KG1 (cell line): ENCODE results near the gene FRMPD1.

ENCODE experiments used
- DNase-seq: peaks from one replicate; lab custom pipeline; 2025; lab: John Stamatoyannopoulos, UW

The FRMPD1 gene

DNA sequence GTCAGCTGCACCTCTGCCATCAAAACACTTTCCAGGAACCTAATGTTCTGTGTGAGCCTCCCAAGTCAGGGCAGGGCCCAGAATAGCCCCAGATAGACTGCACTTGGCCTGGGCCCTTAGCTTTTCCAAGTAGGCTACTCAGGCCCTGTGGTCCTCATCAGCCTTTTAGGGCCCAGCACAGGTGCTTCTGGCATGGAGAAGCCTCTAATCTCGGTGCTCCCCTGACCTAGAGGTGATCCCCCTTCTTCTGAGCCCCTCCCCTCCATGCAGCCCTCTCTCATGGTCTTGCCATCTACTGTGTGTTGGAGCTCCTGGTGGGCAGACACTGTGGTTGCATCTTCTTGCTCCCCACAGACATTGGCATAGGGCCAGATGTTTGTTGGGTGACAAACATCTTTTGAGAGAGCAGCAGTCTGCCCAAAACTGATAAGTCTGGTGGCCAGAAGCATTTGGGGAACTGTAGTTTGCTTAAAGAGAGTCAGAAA is 28.1 kb downstream of the FRMPD1 start:
- no peak for DNase-seq

DNA sequence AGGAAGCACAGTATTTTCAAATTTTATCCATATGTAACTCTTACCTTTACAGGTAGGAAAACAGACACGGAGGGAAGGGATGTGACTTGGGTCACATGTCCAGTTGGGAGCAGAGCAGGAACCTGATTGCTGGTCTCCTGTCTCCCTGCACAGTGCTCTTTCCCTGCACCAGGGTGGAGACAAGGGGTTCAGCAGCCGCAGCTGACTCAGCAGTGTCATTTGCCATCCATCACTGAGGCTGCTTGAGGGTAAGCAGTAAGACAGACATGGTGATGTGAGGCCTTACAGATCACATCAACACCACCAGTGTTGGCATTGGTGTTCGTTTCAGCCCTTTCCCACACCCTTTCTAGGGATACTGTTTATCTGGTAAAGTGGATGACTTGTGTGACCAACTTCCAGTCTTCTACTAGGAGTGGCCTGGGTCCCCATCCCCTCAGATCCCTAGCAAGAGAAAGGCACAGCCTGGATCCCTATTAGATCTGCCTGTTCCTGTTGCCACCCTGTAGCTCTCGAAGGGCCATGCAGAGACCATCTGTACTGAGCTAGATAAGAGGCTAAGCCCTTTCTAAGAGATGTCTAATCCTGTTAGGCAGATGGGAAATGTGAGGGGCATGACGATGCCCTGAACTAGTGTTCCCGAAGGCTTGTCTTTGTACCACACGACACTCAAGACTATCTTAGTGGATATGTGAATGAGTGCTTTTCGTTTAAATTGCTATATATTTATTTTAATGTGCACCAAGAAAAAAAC is 29.1 kb downstream of the FRMPD1 start:
- DNase-seq: no peak

DNA sequence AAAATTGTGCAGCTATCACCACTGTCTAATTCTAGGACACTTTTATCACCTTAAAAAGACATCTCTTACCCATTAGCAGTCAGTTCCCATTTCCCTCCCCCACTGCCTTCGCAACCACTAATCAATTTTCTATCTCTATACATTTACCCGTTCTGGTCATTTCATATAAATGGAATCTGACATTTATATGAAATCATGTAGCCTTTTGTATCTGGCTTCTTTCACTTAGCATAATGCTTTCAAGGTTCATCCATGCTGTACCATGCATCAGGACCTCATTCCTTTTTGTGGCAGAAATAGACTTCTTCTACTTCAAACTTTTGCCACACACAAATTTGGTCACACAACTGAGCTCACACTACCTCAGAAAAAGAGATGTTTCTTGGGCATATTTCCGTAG is 32.2 kb downstream of the FRMPD1 start:
- DNase-seq: no peak

DNA sequence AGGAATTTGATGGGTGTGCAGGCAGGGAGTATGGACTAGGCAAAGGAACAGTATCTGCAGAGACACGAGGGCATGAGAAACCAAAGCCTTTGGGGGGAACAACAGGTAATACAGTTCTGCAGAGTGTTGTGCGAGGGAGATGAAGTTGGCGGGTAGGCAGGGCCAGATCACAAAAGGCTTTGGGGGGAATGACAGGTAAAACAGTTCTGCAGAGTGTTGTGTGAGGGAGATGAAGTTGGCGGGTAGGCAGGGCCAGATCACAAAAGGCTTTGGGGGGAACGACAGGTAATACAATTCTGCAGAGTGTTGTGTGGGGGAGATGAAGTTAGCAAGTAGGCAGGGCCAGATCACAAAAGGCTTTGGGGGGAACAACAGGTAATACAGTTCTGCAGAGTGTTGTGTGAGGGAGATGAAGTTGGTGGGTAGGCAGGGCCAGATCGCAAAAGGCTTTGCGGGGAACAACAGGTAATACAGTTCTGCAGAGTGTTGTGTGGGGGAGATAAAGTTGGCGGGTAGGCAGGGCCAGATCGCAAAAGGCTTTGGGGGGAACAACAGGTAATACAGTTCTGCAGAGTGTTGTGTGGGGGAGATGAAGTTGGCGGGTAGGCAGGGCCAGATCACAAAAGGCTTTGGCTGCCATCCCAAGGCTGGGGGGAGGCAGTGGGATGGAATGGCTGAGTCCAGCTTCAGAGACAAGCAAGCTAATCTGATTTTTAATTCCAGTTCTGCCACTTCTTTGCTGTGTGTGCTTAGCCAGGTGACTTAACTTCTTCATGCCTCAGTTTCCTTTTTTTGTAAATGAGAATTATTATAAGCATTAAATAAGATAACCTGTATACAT is 33.0 kb downstream of the FRMPD1 start:
- no peak for DNase-seq

GRCh38 chr9:37692622-37693221 is 42.0 kb downstream of the FRMPD1 start:
- DNase-seq: no peak

GRCh38 chr9:37693260-37693659 is 42.5 kb downstream of the FRMPD1 start:
- DNase-seq: peak; percentile 1

- no peak for DNase-seq
Measured at GRCh38 chr9:37694355-37694754, 43.6 kb downstream of the FRMPD1 start.

- DNase-seq: no peak
Measured at GRCh38 chr9:37696528-37696927, 45.8 kb downstream of the FRMPD1 start.

GRCh38 chr9:37700131-37700530 is 49.4 kb downstream of the FRMPD1 start:
- no peak for DNase-seq

DNA sequence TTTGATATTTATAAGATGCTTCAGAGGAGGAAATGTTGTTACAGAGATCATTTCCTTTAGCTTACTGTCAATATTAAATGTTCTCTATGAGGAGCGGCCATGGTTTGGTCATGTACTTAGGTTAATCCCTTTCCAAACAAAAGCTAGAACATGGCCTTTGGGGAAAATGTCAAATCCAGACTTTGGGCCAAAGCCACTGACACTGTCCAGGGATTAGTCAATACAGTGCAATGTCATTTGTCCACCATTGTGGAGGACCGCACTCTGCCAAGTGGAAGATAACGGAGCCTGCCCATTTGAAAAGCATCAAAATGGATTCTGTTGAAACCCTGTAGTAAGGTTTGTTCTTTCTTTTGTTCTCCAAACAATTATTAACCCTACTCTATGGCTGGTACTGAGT is 50.1 kb downstream of the FRMPD1 start:
- DNase-seq: no peak

- DNase-seq: no peak
Measured at GRCh38 chr9:37705787-37706186, 55.0 kb downstream of the FRMPD1 start.

GRCh38 chr9:37706290-37706689 is 55.5 kb downstream of the FRMPD1 start:
- DNase-seq: no peak

DNA sequence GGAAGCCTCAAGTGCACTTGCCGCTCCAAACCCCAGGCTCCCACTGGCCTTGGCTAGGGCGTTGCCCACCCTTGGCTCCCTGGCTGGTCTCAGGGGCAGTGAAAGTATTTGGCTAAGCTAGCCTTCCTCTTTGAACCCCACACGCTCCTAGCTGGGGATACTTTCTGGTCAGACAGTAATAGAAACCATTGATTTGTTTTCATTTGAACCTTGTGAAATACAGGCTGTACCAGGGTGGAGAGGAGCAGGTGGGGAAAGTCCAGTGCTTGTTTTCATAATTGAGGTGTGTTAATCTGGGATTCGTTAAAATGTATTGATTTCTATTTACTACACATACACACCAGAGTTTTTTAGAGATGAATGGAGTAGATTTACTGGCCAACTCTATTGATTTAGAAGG is 57.0 kb downstream of the FRMPD1 start:
- DNase-seq: no peak

- DNase-seq: peak; percentile 6
Measured at GRCh38 chr9:37710046-37710445, 59.3 kb downstream of the FRMPD1 start.

DNA sequence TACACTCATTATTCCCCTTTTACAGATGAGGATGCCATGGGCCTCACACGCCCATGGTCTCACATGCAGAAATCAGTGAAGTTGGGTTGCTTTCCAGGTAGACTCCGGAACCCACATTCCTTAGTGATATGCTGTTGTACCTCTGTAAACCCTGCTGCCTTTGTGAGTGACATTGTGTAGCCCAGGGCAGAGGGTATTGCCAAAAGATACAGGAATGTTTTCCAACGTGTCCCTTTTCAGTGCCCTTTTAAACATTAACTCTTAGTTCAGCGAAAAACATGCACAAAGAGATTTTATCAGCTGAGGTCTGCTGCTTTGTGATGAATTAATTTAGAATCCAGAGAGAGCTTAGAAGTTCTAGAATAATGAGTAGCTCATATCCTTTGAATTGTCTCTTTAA is 64.5 kb downstream of the FRMPD1 start:
- DNase-seq: no peak

- DNase-seq: no peak
Measured at GRCh38 chr9:37715991-37716505, 65.3 kb downstream of the FRMPD1 start.

DNA sequence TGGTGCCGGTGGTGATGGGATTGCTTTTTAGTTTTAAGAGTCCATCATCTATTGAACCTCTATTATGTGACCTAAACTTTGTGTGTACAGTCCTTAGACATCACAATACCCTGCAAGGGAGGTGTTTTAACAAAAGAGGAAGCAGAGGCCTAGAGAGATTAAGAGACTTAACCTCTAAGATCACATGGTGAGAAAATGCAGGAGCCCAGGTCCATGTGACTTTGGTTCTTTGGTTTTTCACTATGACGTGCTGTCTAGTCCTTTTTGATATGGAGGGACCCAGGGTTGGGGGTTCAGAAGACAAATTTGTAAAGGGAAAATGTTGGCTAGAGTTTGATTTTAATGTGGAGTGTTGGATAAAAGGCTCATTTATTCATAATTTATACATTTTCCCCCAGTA is 68.8 kb downstream of the FRMPD1 start:
- DNase-seq: peak; percentile 13

- DNase-seq: no peak
Measured at GRCh38 chr9:37727013-37727412, 76.3 kb downstream of the FRMPD1 start.

GRCh38 chr9:37729499-37729898 is 78.7 kb downstream of the FRMPD1 start:
- no peak for DNase-seq

DNA sequence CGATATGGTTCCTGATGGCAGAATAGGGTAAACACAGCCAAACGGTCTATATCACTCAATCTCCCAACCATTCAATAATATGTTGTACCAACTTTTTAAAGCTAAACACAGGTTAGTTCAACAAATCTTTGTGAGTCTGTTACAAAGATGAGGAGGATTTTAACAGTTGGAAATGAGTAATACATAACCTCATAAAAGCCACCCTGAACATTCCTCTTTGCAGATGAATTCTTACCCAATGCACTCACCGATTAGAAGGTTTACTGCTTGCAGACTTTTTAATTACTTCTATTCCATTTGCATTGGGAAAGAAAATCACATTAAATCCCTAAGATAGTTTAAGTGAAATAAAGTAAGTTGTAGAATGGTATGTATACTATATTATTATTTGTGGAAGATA is 79.5 kb downstream of the FRMPD1 start:
- DNase-seq: no peak

DNA sequence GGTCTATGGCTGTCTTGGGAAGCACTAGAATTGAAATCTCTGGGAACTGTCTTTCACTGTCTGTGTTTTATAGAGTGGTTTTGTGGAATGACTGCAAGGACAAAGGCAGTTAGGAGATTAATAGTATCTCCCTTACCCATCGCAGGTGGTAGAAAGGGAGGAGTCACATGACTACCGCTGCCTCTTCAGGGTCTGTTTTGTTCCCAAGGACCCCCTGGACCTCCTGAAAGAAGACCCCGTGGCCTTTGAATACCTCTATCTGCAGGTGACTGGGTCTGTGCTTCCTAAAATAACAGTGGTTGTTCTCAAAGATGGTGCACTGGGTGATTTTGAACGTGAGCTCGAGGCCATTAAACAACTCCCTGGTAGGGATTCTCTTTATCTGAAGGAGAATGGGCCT is 80.1 kb downstream of the FRMPD1 start:
- DNase-seq: no peak

DNA sequence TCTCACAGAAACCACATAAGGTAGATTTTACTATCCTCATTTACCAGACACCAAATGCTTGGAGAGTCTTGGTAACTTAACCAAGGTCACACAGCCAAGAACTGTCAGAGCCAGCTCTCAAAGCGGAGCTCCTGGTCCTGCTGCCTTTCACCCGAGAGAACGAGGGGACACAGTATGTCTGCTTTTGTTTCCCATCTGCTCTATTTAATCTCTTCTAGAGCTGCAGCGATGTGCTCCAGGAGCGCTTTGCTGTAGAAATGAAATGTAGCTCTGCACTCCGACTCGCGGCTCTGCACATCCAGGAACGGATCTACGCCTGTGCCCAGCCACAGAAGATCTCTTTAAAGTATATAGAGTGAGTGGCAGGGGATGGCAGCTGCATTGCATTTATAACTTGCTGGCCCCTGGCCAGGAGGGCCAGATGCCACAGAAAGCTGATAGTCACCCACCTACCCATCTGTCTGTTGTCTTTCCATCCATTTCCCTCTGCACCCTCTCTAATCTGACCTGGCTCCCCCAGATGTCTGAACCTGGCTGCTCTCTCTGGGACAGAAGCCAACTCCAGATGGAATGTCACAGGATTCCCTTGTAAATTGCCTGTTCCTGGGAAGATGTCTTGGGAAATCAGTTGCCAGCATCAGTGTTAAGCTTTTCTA is 81.5 kb downstream of the FRMPD1 start:
- DNase-seq: no peak
